ENCODE data around the gene KHDC4. TPM values are rescaled to one million over a fixed set of nuclear protein-coding genes. Genes with fewer than 3 reads are reported as not detected.
A peak's percentile ranks its signal among the peaks of the same experiment; 100 is the strongest.

The KHDC4 gene
- polyA plus RNA-seq, 1 of the 3 experiments (the other 2 are of a cell fraction) = 43.1 TPM

DNA sequence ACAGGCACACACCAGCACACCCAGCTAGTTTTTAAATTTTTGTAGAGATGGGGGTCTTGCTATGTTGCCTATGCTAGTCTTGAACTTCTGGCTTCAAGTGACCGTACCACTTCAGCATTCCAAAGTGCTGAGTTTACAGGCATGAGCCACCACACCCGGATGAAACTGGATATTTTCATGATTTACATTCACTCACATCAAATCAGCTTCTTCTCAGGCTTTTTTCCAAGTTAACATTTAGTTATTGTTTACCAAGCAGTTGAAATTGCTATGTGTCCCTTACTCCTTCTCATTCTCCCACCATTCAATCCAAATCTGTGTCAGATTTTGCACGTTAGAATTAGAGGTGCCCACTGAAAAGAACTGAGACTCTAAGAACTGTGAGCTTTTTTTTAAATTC, 41.4 kb downstream of the KHDC4 start (continued):
- TF ChIP-seq EZH2phosphoT487 (IDR thresholded peaks at IDR 0.05; ENCODE audit: borderline replicate concordance, low read depth) = no peak
- no peak for TF ChIP-seq FOXM1 (IDR thresholded peaks at IDR 0.05; ENCODE audit: low read depth)
- no peak; the same call in 1 of the 2 replicates for TF ChIP-seq NFIC (IDR thresholded peaks at IDR 0.05; ENCODE audit: borderline replicate concordance)
- no peak for TF ChIP-seq RFX5 (IDR thresholded peaks at IDR 0.05; ENCODE audit: low read length)
- TF ChIP-seq MXI1 (IDR thresholded peaks at IDR 0.05; ENCODE audit: low read depth, low read length) = no peak
- TF ChIP-seq GABPA (IDR thresholded peaks at IDR 0.05; ENCODE audit: low read depth) = no peak
- TF ChIP-seq, protein P1, sequence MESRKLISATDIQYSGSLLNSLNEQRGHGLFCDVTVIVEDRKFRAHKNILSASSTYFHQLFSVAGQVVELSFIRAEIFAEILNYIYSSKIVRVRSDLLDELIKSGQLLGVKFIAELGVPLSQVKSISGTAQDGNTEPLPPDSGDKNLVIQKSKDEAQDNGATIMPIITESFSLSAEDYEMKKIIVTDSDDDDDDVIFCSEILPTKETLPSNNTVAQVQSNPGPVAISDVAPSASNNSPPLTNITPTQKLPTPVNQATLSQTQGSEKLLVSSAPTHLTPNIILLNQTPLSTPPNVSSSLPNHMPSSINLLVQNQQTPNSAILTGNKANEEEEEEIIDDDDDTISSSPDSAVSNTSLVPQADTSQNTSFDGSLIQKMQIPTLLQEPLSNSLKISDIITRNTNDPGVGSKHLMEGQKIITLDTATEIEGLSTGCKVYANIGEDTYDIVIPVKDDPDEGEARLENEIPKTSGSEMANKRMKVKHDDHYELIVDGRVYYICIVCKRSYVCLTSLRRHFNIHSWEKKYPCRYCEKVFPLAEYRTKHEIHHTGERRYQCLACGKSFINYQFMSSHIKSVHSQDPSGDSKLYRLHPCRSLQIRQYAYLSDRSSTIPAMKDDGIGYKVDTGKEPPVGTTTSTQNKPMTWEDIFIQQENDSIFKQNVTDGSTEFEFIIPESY (IDR thresholded peaks at IDR 0.05; ENCODE audit: borderline replicate concordance, low read depth) = no peak
- no peak for TF ChIP-seq RAD21 (IDR thresholded peaks at IDR 0.05; ENCODE audit: low read length)

DNA sequence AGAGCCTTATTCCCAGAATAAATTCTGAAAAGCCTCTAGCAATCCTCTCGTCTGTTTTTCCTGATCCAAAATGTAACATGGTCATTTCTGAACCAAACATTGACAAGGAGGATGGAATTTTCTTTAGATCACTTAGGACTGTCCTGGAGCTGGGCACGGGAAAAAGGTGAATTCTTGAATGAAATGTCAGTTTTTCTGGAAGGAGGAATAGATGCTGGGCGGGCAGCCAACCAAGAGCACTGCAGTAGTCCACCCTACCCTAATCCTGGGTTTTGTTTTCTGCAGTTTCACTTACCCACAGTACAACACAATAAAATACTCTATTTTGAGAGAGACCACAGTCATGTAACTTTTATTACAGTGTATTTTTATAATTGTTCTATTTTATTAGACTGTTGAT, 44.0 kb downstream of the KHDC4 start:
- Histone ChIP-seq H3K36me3 (replicated peaks in 1 of 2; ENCODE audit: control insufficient read depth in 1 of 2, insufficient read depth in 2 of 2, low read length in 1 of 2) (no peaks in the 10 kb centered on the region), H3K79me2 (ENCODE audit: insufficient read depth) (0 out of 2 replicates have a peak, but pooled peaks cover under 1% of the 10 kb centered on the region), H3K9me2 (no peaks in the 10 kb centered on the region), H3F3A (replicated peaks; ENCODE audit: insufficient read depth) (peaks cover 61% of the 10 kb centered on the region), H3K27me3 (ENCODE audit: insufficient read depth) (no peaks in the 10 kb centered on the region), H3K4me2 (0 out of 2 replicates have a peak overlapping the region, but pooled peaks have one; percentile 7), H3K4me1 (ENCODE audit: control insufficient read depth in 1 of 2, insufficient read depth in 2 of 2, low read depth in 1 of 2, low read length in 1 of 2) (peaks cover 2 to 49% of the 10 kb centered on the region in 2 experiments), H3K27ac (ENCODE audit: low read depth in 2 of 2, low read length in 1 of 2) (peak overlapping the region in 1 of 2 experiments; percentile 68; a peak in 3 of 4 replicates), H3K9me3 (no peaks in the 10 kb centered on the region), H3K9ac (no peak overlapping the region), H3K4me3 (ENCODE audit: low read depth in 2 of 2, low read length in 1 of 2) (no peak overlapping the region), H4K20me1 (ENCODE audit: insufficient read depth) (no peaks in the 10 kb centered on the region), H2AFZ (ENCODE audit: low read depth) (no peak overlapping the region)
- ChIA-PET CTCF (interaction anchor here (1.3 kb wide), 1 partner anchor 100 kb away, joined by 4 read pairs; no protein-coding TSS in a partner anchor), POLR2A (no interaction called here)
- WGBS (ENCODE audit: low lambda C conversion rate) = 39% methylated on average over 3 of the region's 3 CpGs
- DNase-seq = no peak
- TF ChIP-seq POLR2AphosphoS5 (IDR thresholded peaks at IDR 0.05; ENCODE audit: low read depth, low read length) (no peak), EZH2phosphoT487 (IDR thresholded peaks at IDR 0.05; ENCODE audit: borderline replicate concordance, low read depth) (no peak), TEAD4 (IDR thresholded peaks at IDR 0.05; ENCODE audit: borderline replicate concordance, insufficient read depth) (no peak), SMC3 (IDR thresholded peaks at IDR 0.05; ENCODE audit: low read depth, low read length) (no peak), JUND (IDR thresholded peaks at IDR 0.05) (no peak), SIN3A (IDR thresholded peaks at IDR 0.05; ENCODE audit: borderline replicate concordance, low read depth, low read length) (no peak), FOXM1 (IDR thresholded peaks at IDR 0.05; ENCODE audit: low read depth) (no peak), CHD2 (IDR thresholded peaks at IDR 0.05; ENCODE audit: low read length, partially characterized antibody) (no peak), GATA2 (CRISPR knock-in tag; IDR thresholded peaks at IDR 0.05) (no peak), TAF1 (IDR thresholded peaks at IDR 0.05; ENCODE audit: borderline replicate concordance, low read depth, low read length) (no peak), YY1 (IDR thresholded peaks at IDR 0.05; ENCODE audit: low read depth) (no peak), EP300 (IDR thresholded peaks at IDR 0.05; ENCODE audit: borderline replicate concordance in 1 of 2, low read depth in 1 of 2, low read length in 1 of 2) (no peak), FOXJ3 (CRISPR knock-in tag; IDR thresholded peaks at IDR 0.05) (no peak)
- TF ChIP-seq, protein P2, sequence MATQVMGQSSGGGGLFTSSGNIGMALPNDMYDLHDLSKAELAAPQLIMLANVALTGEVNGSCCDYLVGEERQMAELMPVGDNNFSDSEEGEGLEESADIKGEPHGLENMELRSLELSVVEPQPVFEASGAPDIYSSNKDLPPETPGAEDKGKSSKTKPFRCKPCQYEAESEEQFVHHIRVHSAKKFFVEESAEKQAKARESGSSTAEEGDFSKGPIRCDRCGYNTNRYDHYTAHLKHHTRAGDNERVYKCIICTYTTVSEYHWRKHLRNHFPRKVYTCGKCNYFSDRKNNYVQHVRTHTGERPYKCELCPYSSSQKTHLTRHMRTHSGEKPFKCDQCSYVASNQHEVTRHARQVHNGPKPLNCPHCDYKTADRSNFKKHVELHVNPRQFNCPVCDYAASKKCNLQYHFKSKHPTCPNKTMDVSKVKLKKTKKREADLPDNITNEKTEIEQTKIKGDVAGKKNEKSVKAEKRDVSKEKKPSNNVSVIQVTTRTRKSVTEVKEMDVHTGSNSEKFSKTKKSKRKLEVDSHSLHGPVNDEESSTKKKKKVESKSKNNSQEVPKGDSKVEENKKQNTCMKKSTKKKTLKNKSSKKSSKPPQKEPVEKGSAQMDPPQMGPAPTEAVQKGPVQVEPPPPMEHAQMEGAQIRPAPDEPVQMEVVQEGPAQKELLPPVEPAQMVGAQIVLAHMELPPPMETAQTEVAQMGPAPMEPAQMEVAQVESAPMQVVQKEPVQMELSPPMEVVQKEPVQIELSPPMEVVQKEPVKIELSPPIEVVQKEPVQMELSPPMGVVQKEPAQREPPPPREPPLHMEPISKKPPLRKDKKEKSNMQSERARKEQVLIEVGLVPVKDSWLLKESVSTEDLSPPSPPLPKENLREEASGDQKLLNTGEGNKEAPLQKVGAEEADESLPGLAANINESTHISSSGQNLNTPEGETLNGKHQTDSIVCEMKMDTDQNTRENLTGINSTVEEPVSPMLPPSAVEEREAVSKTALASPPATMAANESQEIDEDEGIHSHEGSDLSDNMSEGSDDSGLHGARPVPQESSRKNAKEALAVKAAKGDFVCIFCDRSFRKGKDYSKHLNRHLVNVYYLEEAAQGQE (IDR thresholded peaks at IDR 0.05; ENCODE audit: low read depth, low read length) = no peak
- TF ChIP-seq, protein P3, sequence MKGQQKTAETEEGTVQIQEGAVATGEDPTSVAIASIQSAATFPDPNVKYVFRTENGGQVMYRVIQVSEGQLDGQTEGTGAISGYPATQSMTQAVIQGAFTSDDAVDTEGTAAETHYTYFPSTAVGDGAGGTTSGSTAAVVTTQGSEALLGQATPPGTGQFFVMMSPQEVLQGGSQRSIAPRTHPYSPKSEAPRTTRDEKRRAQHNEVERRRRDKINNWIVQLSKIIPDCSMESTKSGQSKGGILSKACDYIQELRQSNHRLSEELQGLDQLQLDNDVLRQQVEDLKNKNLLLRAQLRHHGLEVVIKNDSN (IDR thresholded peaks at IDR 0.05; ENCODE audit: borderline replicate concordance, low read depth) = no peak
